Astrocyte (in vitro differentiated cells and primary cell): ENCODE measurements around the gene MEGF6. TPM values are rescaled to one million over a fixed set of nuclear protein-coding genes. Genes with fewer than 3 reads are reported as not detected.

Source experiments
- DNase-seq: peaks from one replicate; pipeline ENCODE4 v3.0.0-alpha.2; 2010; ENCODE audit warnings: low read depth
- FAIRE-seq: peaks from 2 replicates; lab custom pipeline; 2011; peaks lifted over from hg19 to GRCh38; lab: Jason Lieb, UNC
- H2AFZ ChIP-seq: 2 replicates; pipeline ENCODE4 v1.6.0; 2012; ENCODE audit warnings: low read depth, low read length, inconsistent platforms
- H3K27ac ChIP-seq: 2 replicates; pipeline ENCODE4 v1.5.1; 2011; ENCODE audit warnings: low read depth, low read length, inconsistent platforms
- H3K27me3 ChIP-seq: 2 replicates; pipeline ENCODE4 v1.6.0; 2011; ENCODE audit warnings: low read length, inconsistent platforms; ENCODE audit not compliant: insufficient read depth
- H3K36me3 ChIP-seq: 2 replicates; pipeline ENCODE4 v1.5.1; 2011; ENCODE audit warnings: low read length, inconsistent platforms; ENCODE audit not compliant: insufficient read depth
- H3K4me1 ChIP-seq: 2 replicates; pipeline ENCODE4 v1.5.1; 2011; ENCODE audit warnings: low read length, inconsistent platforms; ENCODE audit not compliant: insufficient read depth
- H3K4me2 ChIP-seq: 2 replicates; pipeline ENCODE4 v1.6.0; 2012; ENCODE audit warnings: low read length, inconsistent platforms
- H3K4me3 ChIP-seq: 2 replicates; pipeline ENCODE4 v1.5.1; 2011; ENCODE audit warnings: low read depth, mild to moderate bottlenecking, low read length, inconsistent platforms; ENCODE audit not compliant: insufficient read depth
- H3K79me2 ChIP-seq: 2 replicates; pipeline ENCODE4 v1.6.0; 2012; ENCODE audit warnings: mild to moderate bottlenecking, low read length, inconsistent platforms; ENCODE audit not compliant: insufficient read depth
- H3K9ac ChIP-seq: 2 replicates; pipeline ENCODE4 v1.6.0; 2012; ENCODE audit warnings: mild to moderate bottlenecking, low read length, inconsistent platforms
- H3K9me3 ChIP-seq: 2 replicates; pipeline ENCODE4 v1.5.1; 2012; ENCODE audit warnings: low read depth, mild to moderate bottlenecking, low read length, inconsistent platforms; ENCODE audit not compliant: insufficient read depth
- H4K20me1 ChIP-seq: 2 replicates; pipeline ENCODE4 v1.6.0; 2012; ENCODE audit warnings: low read length, inconsistent platforms; ENCODE audit not compliant: insufficient read depth
- H3K27ac Mint-ChIP-seq: one replicate; pipeline ENCODE4 v1.8.0; 2021; ENCODE audit warnings: mild to moderate bottlenecking, mixed read lengths; ENCODE audit not compliant: unreplicated experiment
- H3K27me3 Mint-ChIP-seq: one replicate; pipeline ENCODE4 v1.8.0; 2021; ENCODE audit warnings: low read depth, mixed read lengths; ENCODE audit not compliant: unreplicated experiment
- H3K36me3 Mint-ChIP-seq: one replicate; pipeline ENCODE4 v1.8.0; 2021; ENCODE audit warnings: low read depth, mixed read lengths; ENCODE audit not compliant: unreplicated experiment
- H3K4me1 Mint-ChIP-seq: one replicate; pipeline ENCODE4 v1.8.0; 2021; ENCODE audit warnings: low read depth, mixed read lengths; ENCODE audit not compliant: unreplicated experiment
- H3K4me3 Mint-ChIP-seq: one replicate; pipeline ENCODE4 v1.8.0; 2021; ENCODE audit warnings: mild to moderate bottlenecking, moderate library complexity, mixed read lengths; ENCODE audit not compliant: unreplicated experiment
- H3K9me3 Mint-ChIP-seq: one replicate; pipeline ENCODE4 v1.8.0; 2021; ENCODE audit warnings: mild to moderate bottlenecking, mixed read lengths; ENCODE audit not compliant: unreplicated experiment
- EZH2 ChIP-seq: IDR thresholded peaks from 2 replicates; pipeline ENCODE4 v1.6.1; 2012; ENCODE audit warnings: mild to moderate bottlenecking, low read length, inconsistent platforms; ENCODE audit not compliant: insufficient read depth
- total RNA-seq: library from RNA; stranded (reverse); gene quantifications from 2 replicates; pipeline ENCODE4 v1.2.1, GENCODE V29; 2021
- TF ChIP-seq, protein P1 (sequence below): IDR thresholded peaks from 2 replicates; pipeline ENCODE4 v1.5.1; 2011; ENCODE audit warnings: low read depth, mild to moderate bottlenecking, inconsistent platforms, low read length, moderate library complexity; ENCODE audit not compliant: insufficient read depth

Gene MEGF6
- total RNA-seq, 1 donor from 2014 or later = 14.8 TPM

DNA sequence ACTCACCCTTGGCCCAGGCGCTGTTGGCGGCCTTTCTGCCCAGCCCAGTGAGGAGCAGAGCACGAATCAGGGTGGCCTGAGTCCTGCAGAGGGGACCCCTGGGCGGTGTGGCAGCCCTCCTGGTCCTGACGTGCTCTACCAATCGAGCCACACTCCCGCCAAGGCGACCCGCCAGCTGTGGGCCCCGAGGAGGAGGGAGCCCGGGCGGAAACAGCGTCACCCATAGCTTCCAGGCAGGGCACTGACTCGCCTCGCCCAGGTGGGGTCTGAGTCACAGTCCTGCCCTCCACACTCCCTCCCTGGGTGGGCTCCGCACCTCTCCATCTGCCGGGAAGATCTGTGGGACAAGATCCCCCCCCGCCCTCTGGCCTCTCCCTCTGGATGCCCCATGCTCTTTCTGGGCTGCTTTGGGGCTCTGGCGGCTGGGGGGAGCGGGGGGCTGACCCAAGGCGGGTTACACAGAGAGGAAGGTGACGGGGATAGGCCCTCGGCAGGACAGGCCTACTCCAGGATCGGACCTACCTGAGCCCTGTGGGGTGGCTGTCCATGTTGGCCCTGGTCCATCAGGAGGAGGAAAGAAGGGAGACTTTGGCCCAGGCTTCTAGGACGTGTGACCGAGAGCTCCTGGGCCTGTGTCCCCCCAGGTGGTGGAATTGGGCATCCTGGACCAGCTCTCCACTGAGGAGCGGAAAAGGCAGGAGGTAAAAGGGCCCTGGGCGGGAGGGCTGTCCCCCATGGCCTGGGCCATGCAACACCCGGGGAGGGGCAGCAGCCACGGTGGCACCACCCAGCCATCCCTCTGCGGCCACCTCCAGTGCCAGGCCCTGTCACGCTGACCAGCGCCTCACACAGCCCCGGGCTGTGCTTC, 142.8 kb downstream of the MEGF6 start:
- H3K27ac Mint-ChIP-seq = no peak overlapping the region
- Histone ChIP-seq H4K20me1 (no peaks in the 10 kb centered on the region), H2AFZ (no peak overlapping the region), H3K79me2 (no peaks in the 10 kb centered on the region), H3K9me3 (no peaks in the 10 kb centered on the region), H3K9ac (no peak overlapping the region), H3K4me2 (no peak overlapping the region), H3K27ac (no peak overlapping the region), H3K27me3 (no peaks in the 10 kb centered on the region), H3K36me3 (no peaks in the 10 kb centered on the region), H3K4me3 (no peak overlapping the region), H3K4me1 (peaks cover 25% of the 10 kb centered on the region)
- no peak overlapping the region for H3K4me3 Mint-ChIP-seq
- H3K36me3 Mint-ChIP-seq = no peaks in the 10 kb centered on the region
- TF ChIP-seq EZH2 = no peak
- TF ChIP-seq, protein P1, sequence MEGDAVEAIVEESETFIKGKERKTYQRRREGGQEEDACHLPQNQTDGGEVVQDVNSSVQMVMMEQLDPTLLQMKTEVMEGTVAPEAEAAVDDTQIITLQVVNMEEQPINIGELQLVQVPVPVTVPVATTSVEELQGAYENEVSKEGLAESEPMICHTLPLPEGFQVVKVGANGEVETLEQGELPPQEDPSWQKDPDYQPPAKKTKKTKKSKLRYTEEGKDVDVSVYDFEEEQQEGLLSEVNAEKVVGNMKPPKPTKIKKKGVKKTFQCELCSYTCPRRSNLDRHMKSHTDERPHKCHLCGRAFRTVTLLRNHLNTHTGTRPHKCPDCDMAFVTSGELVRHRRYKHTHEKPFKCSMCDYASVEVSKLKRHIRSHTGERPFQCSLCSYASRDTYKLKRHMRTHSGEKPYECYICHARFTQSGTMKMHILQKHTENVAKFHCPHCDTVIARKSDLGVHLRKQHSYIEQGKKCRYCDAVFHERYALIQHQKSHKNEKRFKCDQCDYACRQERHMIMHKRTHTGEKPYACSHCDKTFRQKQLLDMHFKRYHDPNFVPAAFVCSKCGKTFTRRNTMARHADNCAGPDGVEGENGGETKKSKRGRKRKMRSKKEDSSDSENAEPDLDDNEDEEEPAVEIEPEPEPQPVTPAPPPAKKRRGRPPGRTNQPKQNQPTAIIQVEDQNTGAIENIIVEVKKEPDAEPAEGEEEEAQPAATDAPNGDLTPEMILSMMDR = no peak
- H3K9me3 Mint-ChIP-seq = no peaks in the 10 kb centered on the region
- peaks cover 9% of the 10 kb centered on the region for H3K4me1 Mint-ChIP-seq
- DNase-seq (no peak), FAIRE-seq (no peak)
- H3K27me3 Mint-ChIP-seq = peaks cover 8% of the 10 kb centered on the region

DNA sequence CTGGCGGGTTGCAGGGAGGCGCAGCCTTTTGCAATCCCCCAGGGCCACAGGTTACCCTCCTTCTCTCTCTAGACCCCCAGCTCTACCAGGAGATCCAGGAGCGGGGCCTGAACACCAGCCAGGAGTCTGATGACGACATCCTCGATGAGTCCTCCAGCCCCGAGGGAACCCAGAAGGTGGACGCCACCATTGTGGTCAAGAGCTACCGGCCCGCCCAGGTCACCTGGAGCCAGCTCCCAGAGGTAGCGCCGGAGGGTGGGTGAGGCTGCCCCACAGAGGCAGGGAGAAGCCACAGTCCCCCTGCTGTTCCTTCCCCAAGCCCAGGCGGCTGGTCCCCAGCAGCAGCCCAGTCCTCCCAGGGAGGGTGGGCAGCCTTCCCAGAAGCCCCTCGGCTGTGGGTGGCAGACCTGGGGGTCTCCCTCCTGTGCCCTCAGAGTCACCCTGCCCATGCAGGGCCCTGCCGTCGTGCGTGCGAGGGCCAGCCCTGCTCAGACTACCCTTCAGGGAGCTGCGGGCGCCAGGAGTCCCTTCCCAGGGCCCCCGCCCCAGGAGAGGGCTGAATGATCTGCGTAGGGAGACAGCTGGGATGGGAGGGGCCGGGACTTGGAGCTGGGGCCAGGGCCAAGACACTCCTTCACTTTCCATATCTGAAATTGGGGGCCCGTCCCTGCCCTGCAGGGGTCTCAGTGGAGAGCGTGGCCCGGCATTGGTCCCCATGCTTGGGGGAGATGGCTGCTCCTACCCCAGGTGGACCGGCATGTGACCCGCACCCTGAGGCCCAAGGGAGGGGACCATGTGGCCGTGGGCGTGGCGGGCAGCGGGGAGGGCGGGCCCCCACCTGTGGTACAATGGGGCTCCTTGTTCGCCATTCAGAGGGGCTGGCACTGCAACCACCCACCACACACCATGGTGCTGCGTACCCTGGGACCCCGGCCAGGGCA, 143.9 kb downstream of the MEGF6 start:
- FAIRE-seq (no peak), DNase-seq (no peak)
- H3K9ac ChIP-seq = no peak overlapping the region
- H3K27me3 Mint-ChIP-seq = peaks cover 8% of the 10 kb centered on the region
- H3K4me1 Mint-ChIP-seq = peaks cover 9% of the 10 kb centered on the region
- H3K4me3 ChIP-seq = no peak overlapping the region
- no peak overlapping the region for H3K27ac ChIP-seq
- H3K79me2 ChIP-seq = no peaks in the 10 kb centered on the region
- TF ChIP-seq, protein P1 = no peak
- TF ChIP-seq EZH2 = no peak
- H3K36me3 Mint-ChIP-seq = no peaks in the 10 kb centered on the region
- no peak overlapping the region for H3K4me3 Mint-ChIP-seq
- no peaks in the 10 kb centered on the region for H3K9me3 Mint-ChIP-seq
- H3K27me3 ChIP-seq = no peaks in the 10 kb centered on the region
- H4K20me1 ChIP-seq = no peaks in the 10 kb centered on the region
- H3K36me3 ChIP-seq = no peaks in the 10 kb centered on the region
- no peak overlapping the region for H3K4me2 ChIP-seq
- peaks cover 18% of the 10 kb centered on the region for H3K4me1 ChIP-seq
- no peaks in the 10 kb centered on the region for H3K9me3 ChIP-seq
- no peak overlapping the region for H2AFZ ChIP-seq
- no peak overlapping the region for H3K27ac Mint-ChIP-seq
